Activated T-cell treated with anti-CD3 and anti-CD28 coated beads, Interleukin-2, amount 50 U/mL, for 4 hours (primary cell): ENCODE measurements around the gene CDHR2. TPM values are rescaled to one million over a fixed set of nuclear protein-coding genes. Genes with fewer than 3 reads are reported as not detected.
A peak's percentile ranks its signal among the peaks of the same experiment; 100 is the strongest.

Experiments
- ATAC-seq, 2 donors: fragments of 200-7000 bp; cut with Tn5 transposase; one replicate each; pipeline ENCODE4 v1.10.0; 2021
- DNase-seq: peaks from one replicate; pipeline ENCODE4 v3.0.0-alpha.2; 2020
- H3K27me3 Mint-ChIP-seq: one replicate; pipeline ENCODE4 v1.8.0; 2021; ENCODE audit warnings: low read depth, mixed read lengths
- H3K36me3 Mint-ChIP-seq: one replicate; pipeline ENCODE4 v1.8.0; 2022; ENCODE audit warnings: mixed read lengths; ENCODE audit not compliant: insufficient read depth
- H3K4me1 Mint-ChIP-seq: one replicate; pipeline ENCODE4 v1.8.0; 2021; ENCODE audit warnings: low read depth, mixed read lengths
- H3K4me3 Mint-ChIP-seq: one replicate; pipeline ENCODE4 v1.8.0; 2021; ENCODE audit warnings: mild to moderate bottlenecking, moderate library complexity, mixed read lengths
- H3K9me3 Mint-ChIP-seq: one replicate; pipeline ENCODE4 v1.8.0; 2021; ENCODE audit warnings: mixed read lengths
- total RNA-seq, 3 donors: library from RNA; stranded (reverse); gene quantifications; one replicate each; pipeline ENCODE4 v1.2.1, GENCODE V29; 2021

CDHR2 gene
- total RNA-seq, 3 donors from 2014 or later = 0.29 to 0.43 (median 0.33) TPM

- no peaks in the 10 kb centered on the region for H3K9me3 Mint-ChIP-seq
- DNase-seq = no peak
- H3K4me3 Mint-ChIP-seq = no peak overlapping the region
- peaks cover 15% of the 10 kb centered on the region for H3K4me1 Mint-ChIP-seq
- peaks cover 65% of the 10 kb centered on the region for H3K27me3 Mint-ChIP-seq
- ATAC-seq = no peak
- no peaks in the 10 kb centered on the region for H3K36me3 Mint-ChIP-seq
These were observed 79.5 kb downstream of the CDHR2 start for GRCh38 chr5:176628406-176629228.

GRCh38 chr5:176629317-176629852 is 80.2 kb downstream of the CDHR2 start:
- Mint-ChIP-seq H3K27me3 (peaks cover 72% of the 10 kb centered on the region), H3K4me1 (peaks cover 20% of the 10 kb centered on the region), H3K9me3 (no peaks in the 10 kb centered on the region), H3K36me3 (no peaks in the 10 kb centered on the region), H3K4me3 (no peak overlapping the region)
- no peak for ATAC-seq
- DNase-seq = no peak

GRCh38 chr5:176629853-176630680 is 80.9 kb downstream of the CDHR2 start, which contains the start of the genes EIF4E1B and SNCB:
EIF4E1B (plus strand) TSS chr5:176630675; CDS start chr5:176642788, 12,113 bp downstream.
SNCB (minus strand) TSS chr5:176630534; CDS start chr5:176629654, 880 bp downstream.
- Mint-ChIP-seq H3K4me3 (peak within 1 kb of the TSS; percentile 58), H3K4me1 (peaks cover 20% of the 10 kb centered on the region), H3K27me3 (peaks cover 78% of the 10 kb centered on the region), H3K9me3 (no peaks in the 10 kb centered on the region), H3K36me3 (no peaks in the 10 kb centered on the region)
- peak; percentile 46 for DNase-seq
- peak; percentile 97 for ATAC-seq

DNA sequence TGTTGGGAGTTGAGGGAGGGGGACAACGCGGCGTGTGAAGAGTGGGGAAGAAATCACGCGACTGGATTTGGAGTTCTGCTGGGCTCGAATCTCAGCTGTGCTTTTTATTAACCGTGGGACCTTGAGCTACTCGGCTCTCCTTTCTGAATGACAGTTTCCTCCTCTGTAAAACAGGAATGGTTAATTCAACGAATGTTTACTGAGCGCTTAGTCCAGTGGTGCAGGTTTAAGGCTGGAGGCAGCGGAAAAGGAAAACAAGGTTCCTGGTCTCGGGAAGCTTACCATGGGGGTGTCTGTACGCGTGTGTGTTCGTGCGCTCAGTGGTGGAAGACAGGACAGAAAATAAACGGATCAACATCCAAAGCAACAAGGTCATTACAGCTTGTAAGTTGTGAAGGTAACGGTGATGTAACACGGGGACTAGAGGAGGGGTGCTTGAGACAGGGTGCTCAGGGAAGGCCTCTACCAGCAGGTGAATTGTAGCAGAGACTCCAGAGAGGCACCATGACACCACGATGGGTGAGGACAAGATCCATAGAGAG is 81.6 kb downstream of the CDHR2 start:
- peak overlapping the region; percentile 20 for H3K4me3 Mint-ChIP-seq
- peaks cover 20% of the 10 kb centered on the region for H3K4me1 Mint-ChIP-seq
- no peak for ATAC-seq
- no peak for DNase-seq
- H3K36me3 Mint-ChIP-seq = no peaks in the 10 kb centered on the region
- H3K9me3 Mint-ChIP-seq = no peaks in the 10 kb centered on the region
- peaks cover 84% of the 10 kb centered on the region for H3K27me3 Mint-ChIP-seq

DNA sequence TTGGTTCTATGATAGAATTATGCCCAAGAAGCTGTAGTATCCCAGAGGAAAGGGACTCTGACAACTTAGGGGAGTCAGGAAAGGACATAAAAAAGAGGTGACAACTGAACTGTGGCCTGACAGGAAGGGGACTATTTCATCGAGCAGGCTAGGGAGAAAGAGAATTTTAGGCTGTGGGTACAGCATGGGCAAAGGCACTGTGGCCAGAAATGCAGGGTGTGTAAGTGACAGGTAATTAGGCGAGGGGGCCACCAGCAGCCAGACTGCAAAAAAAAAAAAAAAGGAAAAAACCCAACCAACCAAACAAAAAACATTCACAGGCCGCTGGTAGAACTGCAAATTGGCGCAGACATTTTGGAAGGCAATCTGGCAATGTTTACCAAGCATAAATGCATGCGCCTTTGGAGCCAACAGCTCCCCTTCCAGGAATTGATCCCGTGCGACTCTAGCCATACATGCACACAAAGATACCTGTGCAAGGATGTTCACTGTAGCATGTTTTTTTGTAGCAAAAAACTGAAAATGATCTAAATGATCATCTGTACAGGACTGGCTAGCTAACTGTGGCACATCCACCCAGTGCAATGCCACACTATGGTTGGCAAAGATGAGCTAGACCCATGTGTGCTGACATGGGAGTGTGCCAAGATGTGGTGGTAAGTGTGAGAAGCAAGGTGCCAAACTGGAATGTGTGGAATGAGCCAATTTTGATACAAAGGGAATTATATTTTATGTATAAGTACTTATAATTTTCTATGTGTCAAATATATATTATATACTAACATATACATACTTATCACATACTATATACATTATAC is 82.5 kb downstream of the CDHR2 start:
- H3K4me1 Mint-ChIP-seq = peaks cover 20% of the 10 kb centered on the region
- peaks cover 83% of the 10 kb centered on the region for H3K27me3 Mint-ChIP-seq
- no peaks in the 10 kb centered on the region for H3K36me3 Mint-ChIP-seq
- no peak overlapping the region for H3K4me3 Mint-ChIP-seq
- DNase-seq = no peak
- ATAC-seq = no peak
- H3K9me3 Mint-ChIP-seq = no peaks in the 10 kb centered on the region

- no peaks in the 10 kb centered on the region for H3K9me3 Mint-ChIP-seq
- no peak overlapping the region for H3K4me3 Mint-ChIP-seq
- peaks cover 20% of the 10 kb centered on the region for H3K4me1 Mint-ChIP-seq
- ATAC-seq (no peak), DNase-seq (no peak)
- peaks cover 72% of the 10 kb centered on the region for H3K27me3 Mint-ChIP-seq
- no peaks in the 10 kb centered on the region for H3K36me3 Mint-ChIP-seq
These were observed 83.6 kb downstream of the CDHR2 start for GRCh38 chr5:176632745-176633144.

- Mint-ChIP-seq H3K4me3 (no peak overlapping the region), H3K9me3 (no peaks in the 10 kb centered on the region), H3K4me1 (peaks cover 20% of the 10 kb centered on the region), H3K27me3 (peaks cover 65% of the 10 kb centered on the region), H3K36me3 (no peaks in the 10 kb centered on the region)
- DNase-seq (no peak), ATAC-seq (no peak)
These were observed 84.5 kb downstream of the CDHR2 start for GRCh38 chr5:176633598-176633997.

DNA sequence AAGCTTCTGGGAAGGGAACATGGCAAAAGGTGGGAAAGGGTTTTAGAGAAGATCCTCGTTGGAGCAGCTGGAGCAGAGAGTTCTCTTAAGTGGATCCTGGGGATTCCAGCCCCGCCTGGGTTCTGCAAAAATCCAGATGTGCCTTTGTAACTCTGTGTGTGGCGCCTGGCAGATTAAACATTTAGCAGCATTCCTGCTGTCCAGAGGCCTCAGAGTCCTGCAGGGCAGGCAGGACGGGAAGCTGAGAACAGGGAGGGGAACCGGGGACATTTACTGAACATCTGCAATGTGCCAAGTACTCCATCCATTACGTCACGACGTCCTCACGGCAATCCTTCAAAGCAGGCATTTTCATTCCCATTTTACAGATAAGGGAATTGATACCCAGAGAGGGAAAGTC is 87.3 kb downstream of the CDHR2 start:
- H3K9me3 Mint-ChIP-seq = no peaks in the 10 kb centered on the region
- no peak for DNase-seq
- no peak overlapping the region for H3K4me3 Mint-ChIP-seq
- ATAC-seq = no peak
- no peaks in the 10 kb centered on the region for H3K36me3 Mint-ChIP-seq
- H3K4me1 Mint-ChIP-seq = peaks cover 7% of the 10 kb centered on the region
- peaks cover 43% of the 10 kb centered on the region for H3K27me3 Mint-ChIP-seq

GRCh38 chr5:176637556-176637955 is 88.4 kb downstream of the CDHR2 start:
- H3K36me3 Mint-ChIP-seq = no peaks in the 10 kb centered on the region
- H3K9me3 Mint-ChIP-seq = no peaks in the 10 kb centered on the region
- H3K4me3 Mint-ChIP-seq = no peak overlapping the region
- peaks cover 7% of the 10 kb centered on the region for H3K4me1 Mint-ChIP-seq
- DNase-seq (no peak), ATAC-seq (no peak)
- peaks cover 35% of the 10 kb centered on the region for H3K27me3 Mint-ChIP-seq

- Mint-ChIP-seq H3K4me3 (no peak overlapping the region), H3K27me3 (peaks cover 27% of the 10 kb centered on the region), H3K9me3 (no peaks in the 10 kb centered on the region), H3K36me3 (no peaks in the 10 kb centered on the region), H3K4me1 (peaks cover 7% of the 10 kb centered on the region)
- DNase-seq (no peak), ATAC-seq (no peak)
These were observed 89.3 kb downstream of the CDHR2 start for GRCh38 chr5:176638437-176638836.

- peaks cover 20% of the 10 kb centered on the region for H3K27me3 Mint-ChIP-seq
- H3K4me3 Mint-ChIP-seq = no peak overlapping the region
- ATAC-seq (no peak), DNase-seq (no peak)
- no peaks in the 10 kb centered on the region for H3K36me3 Mint-ChIP-seq
- H3K9me3 Mint-ChIP-seq = no peaks in the 10 kb centered on the region
- H3K4me1 Mint-ChIP-seq = no peaks in the 10 kb centered on the region
These were observed 90.1 kb downstream of the CDHR2 start for GRCh38 chr5:176639208-176639607.

GRCh38 chr5:176639981-176640380 is 90.8 kb downstream of the CDHR2 start:
- H3K27me3 Mint-ChIP-seq = peaks cover 14% of the 10 kb centered on the region
- no peak for ATAC-seq
- no peaks in the 10 kb centered on the region for H3K9me3 Mint-ChIP-seq
- no peaks in the 10 kb centered on the region for H3K4me1 Mint-ChIP-seq
- H3K4me3 Mint-ChIP-seq = no peak overlapping the region
- DNase-seq = no peak
- no peaks in the 10 kb centered on the region for H3K36me3 Mint-ChIP-seq

- DNase-seq (no peak), ATAC-seq (no peak)
- Mint-ChIP-seq H3K4me3 (no peak overlapping the region), H3K4me1 (no peaks in the 10 kb centered on the region), H3K9me3 (no peaks in the 10 kb centered on the region), H3K36me3 (no peaks in the 10 kb centered on the region), H3K27me3 (peaks cover 8% of the 10 kb centered on the region)
These were observed 91.5 kb downstream of the CDHR2 start for GRCh38 chr5:176640616-176641015.
